Osteocyte (in vitro differentiated cells): ENCODE measurements around the gene TULP1. TPM values are rescaled to one million over a fixed set of nuclear protein-coding genes. Genes with fewer than 3 reads are reported as not detected.

Experiments
- DNase-seq: peaks from one replicate; pipeline ENCODE4 v3.0.0; 2021; ENCODE audit warnings: mixed read lengths; ENCODE audit not compliant: unreplicated experiment; ENCODE audit errors: extremely low spot score
- H3K27ac Mint-ChIP-seq: one replicate; pipeline ENCODE4 v1.8.0; 2021; ENCODE audit warnings: mild to moderate bottlenecking, mixed read lengths; ENCODE audit not compliant: unreplicated experiment
- H3K27me3 Mint-ChIP-seq: one replicate; pipeline ENCODE4 v1.8.0; 2021; ENCODE audit warnings: mixed read lengths; ENCODE audit not compliant: unreplicated experiment
- H3K36me3 Mint-ChIP-seq: one replicate; pipeline ENCODE4 v1.8.0; 2021; ENCODE audit warnings: mixed read lengths; ENCODE audit not compliant: unreplicated experiment
- H3K4me1 Mint-ChIP-seq: one replicate; pipeline ENCODE4 v1.8.0; 2021; ENCODE audit warnings: mixed read lengths; ENCODE audit not compliant: unreplicated experiment
- H3K4me3 Mint-ChIP-seq: one replicate; pipeline ENCODE4 v1.8.0; 2021; ENCODE audit warnings: mild to moderate bottlenecking, moderate library complexity, mixed read lengths; ENCODE audit not compliant: unreplicated experiment
- H3K9me3 Mint-ChIP-seq: one replicate; pipeline ENCODE4 v1.8.0; 2021; ENCODE audit warnings: mixed read lengths; ENCODE audit not compliant: unreplicated experiment
- CTCF ChIP-seq: fragments of 200-600 bp; sonication (generic); IDR thresholded peaks from 2 replicates; pipeline ENCODE4 v1.5.0; 2021; ENCODE audit warnings: antibody characterized with exemption, mild to moderate bottlenecking, moderate library complexity
- total RNA-seq: library from RNA; stranded (reverse); gene quantifications from 2 replicates; pipeline ENCODE4 v1.2.1, GENCODE V29; 2021

TULP1 gene
- total RNA-seq, 1 donor from 2014 or later: not detected

DNA sequence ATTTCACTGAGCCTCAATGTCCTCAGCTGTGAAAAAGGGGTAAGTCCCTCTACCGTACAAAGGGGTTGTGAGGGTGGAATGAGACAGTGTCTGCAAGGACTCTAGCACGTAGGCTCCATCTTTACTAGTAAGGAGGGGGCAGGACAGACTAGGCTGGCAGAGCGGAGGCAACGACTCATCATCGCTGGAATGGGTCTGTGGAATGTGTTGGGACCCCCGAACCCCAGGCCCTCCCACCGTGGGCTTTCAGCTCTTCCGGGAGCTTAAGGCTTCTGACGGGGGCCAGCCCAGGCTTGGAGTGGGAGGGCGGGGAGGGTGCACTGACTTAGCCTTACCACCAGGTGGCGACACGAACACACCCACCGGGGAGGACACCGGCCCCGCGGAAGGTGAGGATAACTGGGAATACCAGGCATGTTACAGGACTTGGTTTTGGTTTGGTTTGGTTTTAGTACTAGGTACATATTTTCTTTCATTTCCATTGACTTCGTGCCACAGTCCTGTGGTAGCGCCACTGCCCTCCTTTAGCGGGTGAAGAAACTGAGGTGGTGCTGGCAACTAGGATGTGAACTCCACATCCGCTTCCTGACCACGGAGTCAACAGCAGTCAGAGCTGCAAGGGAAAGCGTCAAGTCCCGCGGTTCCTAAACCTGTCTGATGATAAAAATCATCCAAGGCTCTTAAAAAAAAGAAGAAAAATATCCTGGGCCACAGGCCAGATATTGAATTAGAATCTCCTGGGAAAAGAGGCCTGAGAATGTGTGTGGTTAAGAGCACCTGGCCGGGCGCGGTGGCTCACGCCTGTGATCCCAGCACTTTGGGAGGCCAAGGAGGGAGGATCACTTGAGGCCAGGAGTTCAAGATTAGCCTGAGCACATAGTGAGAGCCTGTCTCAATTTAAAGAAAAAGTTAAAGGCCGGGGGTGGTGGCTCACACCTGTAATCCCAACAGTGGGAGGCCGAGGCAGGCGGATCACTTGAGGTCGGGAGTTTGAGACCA is 10.3 kb upstream of the TULP1 start:
- H3K4me3 Mint-ChIP-seq: no peak overlapping the region

DNA sequence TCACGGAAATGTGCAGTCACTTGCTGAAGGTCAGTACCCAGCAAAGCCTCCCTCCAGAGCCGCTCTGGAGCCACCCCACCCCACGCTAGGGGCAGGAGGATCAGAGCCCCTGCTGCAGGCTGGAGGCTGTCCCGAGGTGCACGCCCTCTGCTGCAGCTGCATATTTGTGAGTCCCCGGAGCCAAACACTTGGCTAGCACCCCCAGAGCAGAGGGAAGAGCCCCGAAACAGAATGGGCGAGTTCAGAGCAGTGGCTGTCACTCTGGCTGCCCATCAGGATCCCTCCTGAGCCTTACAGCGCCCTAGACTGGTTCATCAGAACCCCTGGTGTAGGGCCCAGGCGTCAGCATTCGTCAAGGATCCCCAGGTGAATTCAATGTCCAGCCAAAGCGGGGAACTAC is 9.5 kb upstream of the TULP1 start:
- Mint-ChIP-seq H3K27ac (no peak overlapping the region), H3K9me3 (no peaks in the 10 kb centered on the region), H3K36me3 (no peaks in the 10 kb centered on the region), H3K4me3 (no peak overlapping the region), H3K4me1 (peaks cover 3% of the 10 kb centered on the region), H3K27me3 (no peaks in the 10 kb centered on the region)
- no peak for TF ChIP-seq CTCF
- DNase-seq: no peak

More for the DNA sequence above, 10.3 kb upstream of the TULP1 start:
- peaks cover 3% of the 10 kb centered on the region for H3K4me1 Mint-ChIP-seq
- H3K27ac Mint-ChIP-seq: no peak overlapping the region
- peak; percentile 90 for DNase-seq
- TF ChIP-seq CTCF: peak; percentile 99
- H3K36me3 Mint-ChIP-seq: no peaks in the 10 kb centered on the region
- no peaks in the 10 kb centered on the region for H3K9me3 Mint-ChIP-seq
- peaks cover 4% of the 10 kb centered on the region for H3K27me3 Mint-ChIP-seq

- DNase-seq: no peak
- Mint-ChIP-seq H3K27ac (no peak overlapping the region), H3K27me3 (no peaks in the 10 kb centered on the region), H3K4me3 (no peak overlapping the region), H3K4me1 (peaks cover 3% of the 10 kb centered on the region), H3K36me3 (no peaks in the 10 kb centered on the region), H3K9me3 (no peaks in the 10 kb centered on the region)
- TF ChIP-seq CTCF: no peak
Measured at GRCh38 chr6:35521235-35521634, 8.5 kb upstream of the TULP1 start.

GRCh38 chr6:35519313-35520015 is 6.8 kb upstream of the TULP1 start:
- H3K27me3 Mint-ChIP-seq: no peaks in the 10 kb centered on the region
- TF ChIP-seq CTCF: no peak
- DNase-seq: no peak
- H3K9me3 Mint-ChIP-seq: no peaks in the 10 kb centered on the region
- no peaks in the 10 kb centered on the region for H3K36me3 Mint-ChIP-seq
- H3K4me1 Mint-ChIP-seq: peaks cover 3% of the 10 kb centered on the region
- no peak overlapping the region for H3K4me3 Mint-ChIP-seq
- H3K27ac Mint-ChIP-seq: no peak overlapping the region
